NCI-H2107 (cell line): ENCODE measurements around the gene DZANK1.
"Not testable (repeated sequence)": the region's sequence is repeated elsewhere in the genome, so short reads cannot be mapped to it uniquely, and the experiment has no call there.

Experiments
- DNase-seq: peaks from one replicate; lab custom pipeline; 2025; lab: John Stamatoyannopoulos, UW

Gene DZANK1

GRCh38 chr20:18377896-18378481, 88.8 kb downstream of the DZANK1 start:
- DNase-seq: no peak

GRCh38 chr20:18375551-18375950, 91.3 kb downstream of the DZANK1 start:
- not testable (repeated sequence) for DNase-seq

- no peak for DNase-seq
Observed at GRCh38 chr20:18372296-18372695, 94.5 kb downstream of the DZANK1 start.

- no peak for DNase-seq
Observed at GRCh38 chr20:18364768-18365167, 102.1 kb downstream of the DZANK1 start.

- no peak for DNase-seq
Observed at GRCh38 chr20:18363708-18364107, 103.1 kb downstream of the DZANK1 start.

- DNase-seq: no peak
Observed at GRCh38 chr20:18362916-18363315, 103.9 kb downstream of the DZANK1 start.

GRCh38 chr20:18361678-18362077, 105.2 kb downstream of the DZANK1 start:
- no peak for DNase-seq

- no peak for DNase-seq
Observed at GRCh38 chr20:18360635-18361034, 106.2 kb downstream of the DZANK1 start.

GRCh38 chr20:18359854-18360253, 107.0 kb downstream of the DZANK1 start:
- no peak for DNase-seq

- not testable (repeated sequence) for DNase-seq
Observed at GRCh38 chr20:18349749-18350148, 117.1 kb downstream of the DZANK1 start.
